ENCODE measurements around the gene ATPAF1.

GRCh38 chr1:46616277-46617107 is 51.7 kb downstream of the ATPAF1 start, which contains the start of gene MOB3C:
- TF ChIP-seq CTCF (IDR thresholded peaks at IDR 0.05) (no peak), EZH2 (IDR thresholded peaks at IDR 0.05) (no peak)

All from neural progenitor cell (in vitro differentiated cells).